ENCODE results near the gene RBPJL.

- TF ChIP-seq POLR2AphosphoS5 (IDR thresholded peaks at IDR 0.05) = no peak
- no peak for TF ChIP-seq CTCF (IDR thresholded peaks at IDR 0.05)
Measured at GRCh38 chr20:45353746-45354145, 47.1 kb downstream of the RBPJL start.
